Endodermal cell (in vitro differentiated cells): ENCODE results near the gene RYR2. TPM values are rescaled to one million over a fixed set of nuclear protein-coding genes. Genes with fewer than 3 reads are reported as not detected.

ENCODE experiments used
- DNase-seq: peaks from one replicate; pipeline ENCODE4 v3.0.0-alpha.2; 2017
- H3K27ac ChIP-seq: 2 replicates; pipeline ENCODE4 v1.5.1; 2013; ENCODE audit warnings: mild to moderate bottlenecking, low read depth, low read length, moderate library complexity
- H3K27me3 ChIP-seq: 2 replicates; pipeline ENCODE4 v1.6.1; 2013; ENCODE audit warnings: mild to moderate bottlenecking, low read length, moderate library complexity; ENCODE audit not compliant: insufficient read depth, control insufficient read depth, poor library complexity, severe bottlenecking
- H3K36me3 ChIP-seq: 2 replicates; pipeline ENCODE4 v1.7.0; 2013; ENCODE audit warnings: mild to moderate bottlenecking, low read length, moderate library complexity; ENCODE audit not compliant: control insufficient read depth, insufficient read depth
- H3K4me1 ChIP-seq: one replicate; pipeline ENCODE4 v1.7.0; 2013; ENCODE audit warnings: low read length; ENCODE audit not compliant: control insufficient read depth, insufficient read depth
- H3K4me3 ChIP-seq: 2 replicates; pipeline ENCODE4 v1.5.1; 2013; ENCODE audit warnings: mild to moderate bottlenecking, low read length, moderate library complexity
- H3K9ac ChIP-seq: 2 replicates; pipeline ENCODE4 v1.6.1; 2013; ENCODE audit warnings: mild to moderate bottlenecking, low read length, moderate library complexity; ENCODE audit not compliant: poor library complexity, severe bottlenecking; ENCODE audit errors: extremely low read depth
- H3K9me3 ChIP-seq: 2 replicates; pipeline ENCODE4 v1.6.1; 2013; ENCODE audit warnings: mild to moderate bottlenecking, low read length, moderate library complexity; ENCODE audit not compliant: control insufficient read depth
- H3K27ac Mint-ChIP-seq: 2 replicates; pipeline ENCODE4 v1.8.0; 2020; ENCODE audit warnings: mixed read lengths
- H3K27me3 Mint-ChIP-seq: 2 replicates; pipeline ENCODE4 v1.8.0; 2021; ENCODE audit warnings: mild to moderate bottlenecking, mixed read lengths; ENCODE audit not compliant: insufficient read depth
- H3K36me3 Mint-ChIP-seq: 2 replicates; pipeline ENCODE4 v1.8.0; 2020; ENCODE audit warnings: low read depth, mixed read lengths
- H3K4me1 Mint-ChIP-seq: 2 replicates; pipeline ENCODE4 v1.8.0; 2020; ENCODE audit warnings: mixed read lengths
- H3K4me3 Mint-ChIP-seq: 2 replicates; pipeline ENCODE4 v1.8.0; 2020; ENCODE audit warnings: mild to moderate bottlenecking, moderate library complexity, mixed read lengths
- H3K9me3 Mint-ChIP-seq: 2 replicates; pipeline ENCODE4 v1.8.0; 2020; ENCODE audit warnings: mild to moderate bottlenecking, mixed read lengths
- WGBS, 2 experiments: methylation state at CpG; one replicate each; pipeline versions ENCODE4 v1.1.5 to v1.1.7; 2013; ENCODE audit warnings: missing lambda C conversion rate in 2 of 2, mixed read lengths in 1 of 2; ENCODE audit not compliant: insufficient coverage in 1 of 2, insufficient read length in 1 of 2; 5-methylcytosine and 5-hydroxymethylcytosine counted together
- total RNA-seq, 2 donors: library from RNA; stranded (reverse); fragmentation: NEBNext Ultra II Directional in 1 of 2; extraction: Animal tissue kit (Norgen Biotek cat#: 25700) in 1 of 2; gene quantifications; 2 replicates in 1 of 2; 3 replicates in 1 of 2; pipeline ENCODE4 v1.2.1, GENCODE V29; 2021
- TF ChIP-seq, protein P1 (sequence below): fragments of 200-600 bp; sonication (generic); conservative IDR thresholded peaks from 2 replicates; pipeline ENCODE4 v1.5.0; 2021; ENCODE audit warnings: antibody characterized with exemption, mild to moderate bottlenecking

Gene RYR2
- total RNA-seq, 2 donors from 2014 or later = 0.95 to 2.4 TPM

DNA sequence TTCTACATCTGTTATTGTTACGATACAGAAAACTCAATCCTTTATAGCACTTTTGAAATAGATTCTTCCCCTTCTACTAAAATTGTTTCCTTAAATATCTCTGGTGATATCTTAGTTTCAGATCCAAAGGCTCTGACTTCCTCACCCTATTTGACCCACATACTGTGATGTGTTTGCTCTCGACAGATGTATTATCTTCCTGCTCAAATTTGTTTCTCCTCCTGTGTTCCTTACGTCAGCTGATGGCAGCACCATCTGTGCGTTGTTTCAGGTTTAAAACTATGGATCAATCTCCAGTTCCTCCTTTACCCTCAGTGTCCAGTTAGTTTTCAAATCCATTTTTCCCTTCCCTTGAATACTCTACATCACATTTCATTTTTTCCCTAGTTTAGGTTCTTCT is 274.4 kb downstream of the RYR2 start:
- H3K27me3 Mint-ChIP-seq = no peaks in the 10 kb centered on the region
- H3K9me3 Mint-ChIP-seq = peaks cover 3% of the 10 kb centered on the region
- no peak for DNase-seq
- WGBS, 2 experiments = 89 to 91% methylated on average over 4 of the region's 4 CpGs
- H3K9ac ChIP-seq = no peak overlapping the region
- H3K27ac ChIP-seq = no peak overlapping the region
- H3K4me3 Mint-ChIP-seq = no peak overlapping the region
- H3K27ac Mint-ChIP-seq = no peak overlapping the region
- H3K4me1 Mint-ChIP-seq = no peaks in the 10 kb centered on the region
- H3K4me1 ChIP-seq = no peaks in the 10 kb centered on the region
- H3K4me3 ChIP-seq = no peak overlapping the region
- H3K9me3 ChIP-seq = peaks cover 7% of the 10 kb centered on the region
- no peaks in the 10 kb centered on the region for H3K36me3 ChIP-seq
- TF ChIP-seq, protein P1, sequence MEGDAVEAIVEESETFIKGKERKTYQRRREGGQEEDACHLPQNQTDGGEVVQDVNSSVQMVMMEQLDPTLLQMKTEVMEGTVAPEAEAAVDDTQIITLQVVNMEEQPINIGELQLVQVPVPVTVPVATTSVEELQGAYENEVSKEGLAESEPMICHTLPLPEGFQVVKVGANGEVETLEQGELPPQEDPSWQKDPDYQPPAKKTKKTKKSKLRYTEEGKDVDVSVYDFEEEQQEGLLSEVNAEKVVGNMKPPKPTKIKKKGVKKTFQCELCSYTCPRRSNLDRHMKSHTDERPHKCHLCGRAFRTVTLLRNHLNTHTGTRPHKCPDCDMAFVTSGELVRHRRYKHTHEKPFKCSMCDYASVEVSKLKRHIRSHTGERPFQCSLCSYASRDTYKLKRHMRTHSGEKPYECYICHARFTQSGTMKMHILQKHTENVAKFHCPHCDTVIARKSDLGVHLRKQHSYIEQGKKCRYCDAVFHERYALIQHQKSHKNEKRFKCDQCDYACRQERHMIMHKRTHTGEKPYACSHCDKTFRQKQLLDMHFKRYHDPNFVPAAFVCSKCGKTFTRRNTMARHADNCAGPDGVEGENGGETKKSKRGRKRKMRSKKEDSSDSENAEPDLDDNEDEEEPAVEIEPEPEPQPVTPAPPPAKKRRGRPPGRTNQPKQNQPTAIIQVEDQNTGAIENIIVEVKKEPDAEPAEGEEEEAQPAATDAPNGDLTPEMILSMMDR = no peak
- peaks cover 2% of the 10 kb centered on the region for H3K36me3 Mint-ChIP-seq
- H3K27me3 ChIP-seq = no peaks in the 10 kb centered on the region

DNA sequence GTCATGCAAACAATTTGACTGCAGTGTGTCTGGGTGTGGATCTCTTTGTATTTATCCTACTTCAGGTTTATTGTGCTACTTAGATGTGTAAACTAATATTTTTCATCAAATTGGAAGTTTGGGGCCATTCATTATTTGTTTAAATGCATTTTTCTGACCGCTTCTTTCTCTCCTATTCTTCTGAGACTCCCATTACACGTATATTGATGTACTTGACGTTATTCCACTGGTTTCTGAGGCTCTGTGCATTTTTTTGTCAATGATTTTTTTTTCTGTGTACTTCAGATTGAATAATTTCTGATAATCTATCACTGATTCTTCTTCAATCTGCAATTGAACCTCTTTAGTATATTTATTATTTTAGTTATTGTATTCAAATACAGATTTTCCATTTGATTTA is 276.8 kb downstream of the RYR2 start:
- Mint-ChIP-seq H3K9me3 (peaks cover 2% of the 10 kb centered on the region), H3K36me3 (peaks cover 2% of the 10 kb centered on the region), H3K4me1 (no peaks in the 10 kb centered on the region), H3K27ac (no peak overlapping the region), H3K4me3 (no peak overlapping the region), H3K27me3 (no peaks in the 10 kb centered on the region)
- Histone ChIP-seq H3K9me3 (peaks cover under 1% of the 10 kb centered on the region), H3K27me3 (no peaks in the 10 kb centered on the region), H3K36me3 (no peaks in the 10 kb centered on the region), H3K4me3 (no peak overlapping the region), H3K27ac (no peak overlapping the region), H3K4me1 (no peaks in the 10 kb centered on the region), H3K9ac (no peak overlapping the region)
- 89% methylated on average over 3 of the region's 3 CpGs; no CpG with 5 or more reads in 1 of the 2 experiments for WGBS, 2 experiments
- DNase-seq = no peak
- TF ChIP-seq, protein P1 = no peak

DNA sequence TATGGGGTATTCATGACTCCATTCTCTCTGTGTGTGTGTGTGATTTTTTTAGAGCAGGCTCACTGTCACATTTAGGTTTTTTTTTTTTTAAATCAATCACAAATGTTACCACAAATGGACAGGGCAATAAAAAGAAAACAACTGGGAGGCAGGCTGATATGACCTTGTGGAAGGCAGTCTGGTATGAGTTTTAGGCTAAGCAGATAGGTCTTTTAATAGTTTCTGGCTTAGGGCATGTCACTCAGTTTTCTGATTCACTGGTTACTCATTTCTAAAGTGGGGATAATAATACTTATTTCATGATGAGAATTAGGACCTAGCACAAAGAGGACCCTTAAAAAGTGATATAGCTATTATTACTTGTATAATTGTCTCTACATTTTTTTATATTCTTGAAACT is 278.9 kb downstream of the RYR2 start:
- Mint-ChIP-seq H3K36me3 (peaks cover 7% of the 10 kb centered on the region), H3K27ac (no peak overlapping the region)
- H3K27ac ChIP-seq = no peak overlapping the region

More for the DNA sequence above, 278.9 kb downstream of the RYR2 start:
- H3K4me1 ChIP-seq = no peaks in the 10 kb centered on the region
- H3K27me3 ChIP-seq = no peaks in the 10 kb centered on the region
- no peaks in the 10 kb centered on the region for H3K4me1 Mint-ChIP-seq
- peaks cover 18% of the 10 kb centered on the region for H3K9me3 Mint-ChIP-seq
- H3K4me3 Mint-ChIP-seq = no peak overlapping the region
- H3K9me3 ChIP-seq = peaks cover 8% of the 10 kb centered on the region
- H3K9ac ChIP-seq = no peak overlapping the region
- no peak for DNase-seq
- H3K27me3 Mint-ChIP-seq = no peaks in the 10 kb centered on the region
- TF ChIP-seq, protein P1 = no peak
- no peak overlapping the region for H3K4me3 ChIP-seq
- no peaks in the 10 kb centered on the region for H3K36me3 ChIP-seq
